NT2/D1 (cell line): ENCODE data around the gene KCNH2.

Experiments
- SUZ12 ChIP-seq: IDR thresholded peaks from 2 replicates; pipeline ENCODE4 v1.6.1; 2011; ENCODE audit not compliant: insufficient read length, insufficient read depth; ENCODE audit errors: extremely low read depth
- YY1 ChIP-seq: IDR thresholded peaks from 2 replicates; pipeline ENCODE4 v1.6.1; 2011; ENCODE audit not compliant: insufficient read length, insufficient read depth
- ZNF274 ChIP-seq: IDR thresholded peaks from 2 replicates; pipeline ENCODE4 v1.6.1; 2011; ENCODE audit warnings: mild to moderate bottlenecking, low read depth, low read length

DNA sequence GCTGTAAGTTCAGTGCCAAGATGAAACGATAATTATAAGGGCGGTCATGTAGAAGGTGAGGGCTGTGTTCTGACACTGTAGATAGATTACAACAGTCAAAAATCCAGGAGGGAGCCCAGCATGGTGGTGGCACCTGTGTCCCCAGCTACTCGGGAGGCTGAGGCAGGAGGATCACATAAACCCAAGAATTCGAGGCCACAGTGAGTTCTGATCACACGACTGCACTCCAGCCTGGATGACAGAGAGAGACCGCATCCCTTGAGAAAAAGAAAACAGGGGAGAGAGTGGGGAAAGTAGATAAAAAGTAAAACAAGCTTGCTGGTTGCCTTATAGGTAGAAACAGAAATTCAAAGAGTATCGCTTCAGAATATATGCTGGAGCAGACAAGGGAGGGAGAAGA, 52.1 kb downstream of the KCNH2 start:
- no peak for TF ChIP-seq SUZ12
- TF ChIP-seq YY1 = no peak
- TF ChIP-seq ZNF274 = no peak
